HG02642 (cell line): ENCODE results near the gene SPATA31C2.
"Not testable (repeated sequence)": the region's sequence is repeated elsewhere in the genome, so short reads cannot be mapped to it uniquely, and the experiment has no call there.

Experiments used
- ATAC-seq: cut with Tn5 transposase; IDR thresholded peaks from one replicate; pipeline ENCODE4 v1.9.1; 2021; ENCODE audit warnings: mild to moderate bottlenecking; ENCODE audit not compliant: unreplicated experiment, poor library complexity

SPATA31C2 gene

DNA sequence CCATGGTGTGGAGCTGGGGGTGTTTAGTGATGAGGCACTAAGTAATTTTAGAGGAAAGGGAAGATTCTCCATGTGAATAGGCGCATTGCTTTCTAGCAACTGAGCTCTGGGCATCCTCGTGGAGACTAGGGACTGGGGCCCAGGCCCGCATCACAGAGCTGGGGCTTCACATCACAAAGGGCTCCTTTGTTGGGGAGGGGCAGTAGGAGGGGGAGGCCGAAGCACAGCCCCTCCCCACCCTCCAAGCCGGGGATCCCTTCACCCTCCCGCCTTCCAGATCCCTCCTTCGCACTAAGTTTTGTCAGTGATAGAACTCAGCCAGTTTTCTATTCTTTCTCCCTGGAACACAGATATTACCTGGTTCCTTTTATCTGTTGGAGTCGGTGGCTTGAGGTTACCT is at the start of gene SPATA31C2:
TSS of gene SPATA31C2 (minus strand) at position 101 of the 400 bp plus-strand sequence. CDS start at position 72, 29 bp downstream.
- not testable (repeated sequence) for ATAC-seq

DNA sequence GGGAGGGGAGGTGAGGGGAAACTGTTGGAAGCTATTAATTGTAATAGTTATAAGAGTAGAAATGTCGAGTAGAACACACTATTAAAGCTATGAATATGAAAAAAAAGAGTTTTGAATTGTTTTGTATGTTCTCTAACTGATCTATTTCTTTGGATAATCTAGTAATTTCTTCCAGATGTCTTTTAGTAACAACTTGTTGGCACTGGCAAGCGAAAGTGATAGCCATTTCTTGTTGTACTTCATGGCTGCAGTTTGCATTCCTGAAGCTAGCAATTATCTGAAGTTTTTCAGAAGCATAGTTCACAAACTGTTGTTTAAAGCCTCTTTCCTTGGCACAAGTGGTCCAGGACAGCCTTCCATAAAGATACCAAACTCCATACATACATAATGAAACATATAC is 49.4 kb upstream of the SPATA31C2 start:
- ATAC-seq, result no peak

DNA sequence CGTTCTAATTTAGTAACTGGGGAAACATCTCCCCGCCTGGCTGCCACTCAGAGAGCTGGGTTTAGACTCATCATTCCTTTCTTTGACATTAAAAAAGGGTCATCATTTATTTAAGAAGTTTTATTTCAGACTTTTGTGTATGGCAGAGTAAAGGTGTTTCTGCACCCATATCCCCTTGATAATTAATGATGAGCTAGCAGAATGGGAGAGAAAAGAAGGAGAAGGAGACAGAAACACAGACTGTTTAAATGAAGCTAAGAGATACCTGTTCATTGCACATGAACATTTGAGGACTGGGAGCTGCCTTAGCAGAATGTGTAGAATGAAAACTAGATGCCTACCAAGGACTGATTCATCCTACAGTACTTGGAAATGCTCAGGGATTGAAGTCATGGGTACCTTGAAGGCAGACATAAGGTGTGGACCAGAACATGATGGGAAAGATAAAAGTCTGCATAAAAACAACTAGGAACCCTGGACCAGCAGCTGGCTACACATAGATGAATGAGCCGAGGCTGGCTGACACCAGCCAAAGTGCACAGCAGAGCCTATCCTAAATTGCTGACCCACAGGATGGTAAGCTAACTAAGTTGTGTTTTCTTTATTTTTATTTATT is 48.3 kb upstream of the SPATA31C2 start:
- ATAC-seq, result no peak

DNA sequence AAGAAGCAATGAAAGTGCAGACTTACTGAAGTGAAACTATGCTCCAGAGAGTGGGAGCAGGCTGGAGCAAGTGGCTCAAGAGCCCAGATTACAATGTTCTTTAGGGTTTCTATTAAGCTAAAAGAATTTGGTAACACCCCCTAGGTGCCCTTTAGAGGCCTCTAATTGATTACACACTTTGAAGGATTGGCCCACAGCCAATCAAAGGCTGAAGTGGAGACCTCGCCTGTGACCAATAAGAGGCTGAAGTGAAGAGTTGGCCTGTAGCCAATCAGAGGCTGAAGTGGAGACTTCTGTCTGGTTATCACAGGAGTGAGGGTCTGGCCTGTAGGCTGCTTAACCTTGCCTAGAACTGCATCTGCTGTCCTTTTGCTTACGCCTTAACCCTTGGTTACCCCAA is 46.7 kb upstream of the SPATA31C2 start:
- no peak for ATAC-seq

DNA sequence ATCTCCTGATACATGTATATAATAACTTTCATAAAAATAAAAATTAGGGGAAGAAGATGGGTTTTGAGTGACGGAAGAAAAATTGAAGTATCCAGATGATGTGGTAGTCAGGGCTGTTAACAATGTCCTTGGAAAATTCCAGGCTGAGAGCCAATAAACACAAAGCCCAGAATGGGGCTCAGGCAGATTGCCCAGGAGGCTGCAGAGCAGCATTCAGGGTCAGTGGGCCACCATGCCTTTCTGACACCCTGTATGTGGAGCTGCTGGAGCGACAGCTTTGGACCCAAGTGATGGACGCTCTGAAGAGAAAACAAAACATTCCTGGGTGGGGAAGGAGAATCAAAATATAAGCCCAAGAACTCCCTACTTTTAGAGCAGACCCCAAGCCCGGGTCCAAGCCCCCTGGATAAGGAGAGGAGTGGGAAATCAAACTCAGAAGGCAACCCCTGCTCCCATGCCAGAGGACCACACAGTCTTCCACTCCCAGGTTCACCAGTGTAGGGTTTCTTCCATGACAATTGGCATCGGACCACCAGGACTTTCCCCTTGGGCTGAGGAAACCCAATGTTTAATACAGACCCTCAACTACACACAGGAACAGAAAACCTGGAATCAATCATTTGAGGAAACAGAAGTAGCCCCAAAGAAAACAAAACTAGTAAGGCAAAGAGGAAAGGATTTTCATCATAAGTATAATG is 45.7 kb upstream of the SPATA31C2 start:
- ATAC-seq, result no peak

DNA sequence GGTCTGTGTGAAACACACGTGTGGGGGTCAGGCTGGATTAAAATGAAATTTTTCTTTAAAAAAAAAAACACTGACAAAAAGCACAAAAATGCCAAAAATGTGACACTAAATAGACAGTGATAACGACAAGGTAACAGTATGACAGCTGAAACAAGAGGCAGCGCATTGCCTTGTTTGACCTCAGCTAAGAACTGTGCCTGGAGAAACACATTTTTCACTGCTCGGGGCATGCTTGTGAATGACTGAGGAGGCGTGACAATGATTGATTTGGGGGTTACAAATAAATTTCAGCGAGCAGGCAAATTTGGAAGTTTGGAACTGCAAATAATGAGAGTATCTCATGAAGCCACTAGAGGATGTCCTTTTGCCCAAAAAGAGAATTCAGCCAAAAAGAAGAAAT is 44.2 kb upstream of the SPATA31C2 start:
- ATAC-seq, result no peak

DNA sequence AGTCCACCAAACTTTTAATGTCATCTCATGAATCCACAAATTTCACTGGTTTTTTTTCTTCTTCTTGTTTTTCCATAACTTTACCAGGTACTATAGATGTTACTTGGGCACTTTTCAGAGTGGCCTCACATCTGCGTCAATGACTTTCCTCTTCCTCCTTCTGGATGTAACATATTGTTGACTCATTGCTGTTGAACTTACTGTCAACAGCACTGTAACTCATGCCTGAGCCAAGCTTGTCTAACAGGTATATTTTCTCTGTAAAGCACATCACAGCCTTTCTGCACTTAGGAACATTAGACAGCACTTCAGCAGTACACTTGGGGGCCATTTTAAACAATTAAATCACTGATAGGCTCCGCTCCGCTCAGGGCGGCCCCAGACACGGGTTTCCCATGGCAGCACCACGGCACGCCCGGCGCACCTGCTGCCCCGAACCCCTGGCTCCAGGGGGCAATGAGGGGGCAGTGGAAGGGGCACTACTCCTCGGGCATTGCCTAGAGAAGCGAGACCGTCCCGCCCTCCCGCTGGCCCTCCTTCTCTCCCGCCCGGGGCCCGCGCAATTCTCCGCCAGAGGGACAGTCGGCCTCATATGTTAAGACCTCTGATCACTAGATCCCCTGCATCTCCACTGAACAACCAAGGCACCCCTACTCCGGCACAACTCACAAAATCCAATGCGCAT is 41.9 kb upstream of the SPATA31C2 start:
- ATAC-seq, result no peak

DNA sequence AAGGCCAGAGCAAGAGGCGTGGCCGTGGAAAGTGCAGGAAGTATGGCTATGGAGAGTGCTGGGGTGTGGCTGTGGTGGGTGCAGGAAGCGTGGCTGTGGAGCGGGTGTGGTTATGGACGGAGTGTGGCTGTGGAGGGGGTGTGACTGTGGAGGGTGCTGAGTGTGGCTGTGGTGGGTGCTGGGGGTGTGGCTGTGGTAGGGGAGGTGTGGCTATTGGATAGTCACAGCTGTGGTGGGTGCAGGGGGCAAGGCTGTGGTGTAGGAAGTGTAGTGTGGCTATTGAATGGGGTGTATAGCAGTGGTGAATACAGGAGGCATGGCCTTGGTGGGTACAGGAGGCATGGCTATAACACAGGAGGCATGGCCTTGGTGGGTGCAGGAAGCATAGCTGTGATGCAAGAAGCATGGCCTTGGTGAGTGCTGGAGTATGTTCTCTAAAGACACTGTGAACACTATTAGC is 40.8 kb upstream of the SPATA31C2 start:
- ATAC-seq, result no peak

DNA sequence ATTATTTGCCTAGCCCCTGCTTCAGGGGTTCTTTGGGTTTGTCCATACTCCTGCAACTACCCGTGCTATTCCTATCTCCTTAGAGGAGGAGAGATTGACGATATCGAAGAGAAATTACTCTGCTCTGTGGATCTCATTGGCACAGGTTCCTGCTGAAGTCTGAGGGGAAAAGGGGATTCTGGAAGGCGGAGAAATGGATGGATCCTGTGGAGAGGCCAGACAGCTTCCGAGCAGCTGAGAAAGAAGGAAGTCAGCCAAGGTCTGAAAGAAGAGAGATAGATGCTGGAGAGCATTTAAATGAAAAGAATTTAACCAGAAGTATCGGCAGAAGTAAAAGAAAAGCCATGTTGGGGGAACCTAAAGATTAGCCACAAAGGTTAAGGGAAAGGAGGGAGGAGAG is 40.4 kb upstream of the SPATA31C2 start:
- no peak for ATAC-seq

DNA sequence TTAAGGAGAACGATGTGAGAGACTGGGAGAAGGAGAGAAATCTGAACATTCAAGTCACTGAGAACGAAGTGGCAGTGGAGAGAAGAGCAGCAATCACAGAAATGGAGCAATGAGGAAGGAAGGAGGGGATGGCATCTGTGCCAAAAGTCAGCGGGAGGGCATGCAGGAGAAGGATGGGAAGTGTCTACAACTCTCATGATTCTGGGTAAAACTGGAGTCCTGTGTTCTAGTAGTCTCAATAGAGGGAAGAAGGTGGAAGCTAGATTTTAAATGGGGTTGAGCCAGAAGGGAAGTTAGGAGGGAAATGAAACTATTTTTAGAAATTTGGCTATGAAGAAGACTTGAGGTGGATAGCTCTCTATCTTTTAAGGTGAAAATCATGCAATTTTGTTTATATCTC is 39.1 kb upstream of the SPATA31C2 start:
- no peak for ATAC-seq

DNA sequence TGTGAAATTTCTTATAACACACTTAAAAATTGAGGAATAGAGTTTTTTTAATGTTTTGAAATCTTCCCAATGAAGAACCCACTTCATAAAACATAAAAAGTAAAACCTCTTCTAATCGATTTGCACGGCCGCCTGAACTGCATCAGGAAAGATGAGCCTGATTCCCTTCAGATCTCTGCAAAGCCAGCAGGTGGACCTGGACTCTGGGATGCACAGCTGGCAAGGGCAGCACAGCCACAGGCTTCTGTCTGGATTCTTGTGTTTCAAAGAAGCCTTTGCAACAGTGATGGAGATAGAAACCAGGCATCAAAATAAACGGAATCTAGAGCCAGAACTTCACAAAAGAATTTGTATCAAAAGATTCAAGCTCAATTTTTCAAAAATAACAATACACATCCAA is 36.0 kb upstream of the SPATA31C2 start:
- ATAC-seq, result no peak

DNA sequence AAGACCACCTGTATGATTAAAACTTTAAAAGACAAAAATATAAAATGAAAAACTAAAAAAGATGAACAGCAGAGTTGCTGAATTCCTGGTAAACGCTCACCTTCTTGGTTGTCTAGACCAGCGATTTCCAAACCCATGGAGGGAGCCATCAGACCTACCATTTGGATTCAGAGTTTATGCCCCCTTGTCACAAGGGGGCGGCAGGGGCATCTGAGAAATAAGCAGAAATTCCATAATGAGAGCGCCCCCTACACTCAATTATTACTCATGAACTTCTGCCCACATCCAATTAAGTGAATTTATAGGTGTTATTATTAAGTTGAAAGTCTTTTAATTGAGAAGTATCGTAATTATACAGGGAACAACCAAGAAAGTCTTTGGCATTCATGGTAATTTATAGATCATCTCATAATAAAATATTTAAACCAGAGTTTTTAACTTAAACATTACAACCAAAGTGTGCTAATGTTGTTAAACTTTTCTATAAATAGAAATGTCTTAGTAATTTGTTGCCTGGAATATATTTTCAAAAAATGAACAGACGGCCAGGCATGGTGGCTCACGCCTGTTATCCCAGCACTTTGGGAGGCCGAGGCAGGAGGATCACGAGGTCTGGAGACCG is 35.2 kb upstream of the SPATA31C2 start:
- ATAC-seq, result no peak

DNA sequence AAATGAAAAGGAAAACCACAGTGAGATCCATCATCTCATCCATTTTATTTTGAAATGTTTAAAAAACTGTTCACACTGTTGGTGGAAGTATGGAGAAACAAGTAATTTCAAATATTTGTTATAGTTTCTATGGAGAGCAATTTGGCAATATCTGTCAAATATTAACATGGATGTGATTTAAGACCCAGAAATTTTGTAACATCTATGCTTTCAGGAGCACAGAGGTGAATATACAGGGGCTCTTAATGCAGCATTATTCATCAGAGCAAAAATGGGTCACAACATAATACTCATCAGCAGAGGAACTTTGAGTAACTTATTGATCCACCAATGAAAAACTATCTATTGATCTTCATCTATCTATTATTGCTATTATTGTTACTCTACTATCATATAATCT is 31.4 kb upstream of the SPATA31C2 start:
- no peak for ATAC-seq

DNA sequence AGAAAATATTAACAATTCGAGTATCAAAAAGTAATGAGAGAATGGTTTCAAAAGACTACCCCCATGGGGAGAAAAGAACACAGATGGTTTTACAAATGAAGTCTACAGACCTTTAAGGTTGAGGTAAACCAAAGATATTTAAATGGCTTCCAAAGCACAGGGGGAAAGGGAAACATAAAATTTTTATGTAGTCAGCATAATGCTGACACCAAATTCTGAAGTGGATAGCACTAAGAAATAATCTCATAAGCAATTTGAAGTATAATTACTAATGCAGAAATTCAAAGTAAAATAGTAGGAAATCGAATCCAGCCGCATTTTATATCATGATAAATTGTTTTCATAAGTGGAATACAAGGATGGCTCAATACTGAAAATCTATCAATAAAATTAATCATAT is 30.3 kb upstream of the SPATA31C2 start:
- ATAC-seq, result no peak

DNA sequence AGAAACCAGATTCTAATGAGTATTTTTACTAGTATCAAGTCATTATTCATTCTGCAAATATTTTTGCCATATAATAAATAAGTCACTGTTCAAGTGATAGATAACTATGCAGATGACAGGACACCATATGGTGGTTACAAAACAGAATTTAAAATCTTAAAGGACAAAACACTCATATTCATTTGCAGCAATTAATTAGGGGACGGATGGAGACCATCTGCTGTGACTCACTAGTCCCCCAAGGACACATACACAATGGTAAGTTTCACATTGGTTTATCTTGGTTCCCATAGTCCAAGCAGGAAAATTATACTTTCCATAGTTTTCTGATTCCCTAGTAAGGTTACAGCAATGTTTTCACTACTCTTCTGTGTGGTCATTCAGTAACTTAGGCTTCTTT is 28.4 kb upstream of the SPATA31C2 start:
- ATAC-seq, result no peak

DNA sequence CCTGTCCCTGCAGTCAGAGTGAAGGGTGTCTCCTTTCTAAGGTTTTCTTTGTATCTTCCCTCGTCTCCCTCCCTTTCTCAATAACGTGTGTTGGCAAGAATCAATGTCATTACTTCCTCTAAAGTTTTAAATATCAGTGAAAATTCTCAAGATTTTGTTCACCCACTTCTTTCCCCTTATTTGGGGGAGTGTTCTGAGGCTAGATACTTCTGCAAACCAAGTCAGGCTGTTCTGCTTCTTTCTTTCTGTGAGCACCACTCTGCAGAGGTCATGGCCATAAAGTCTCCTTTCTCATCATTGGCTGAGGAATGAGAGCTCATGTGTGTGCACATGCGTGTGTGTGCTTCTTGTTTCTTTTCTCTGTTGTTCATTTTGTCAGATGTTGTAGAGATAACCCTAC is 26.6 kb upstream of the SPATA31C2 start:
- no peak for ATAC-seq

DNA sequence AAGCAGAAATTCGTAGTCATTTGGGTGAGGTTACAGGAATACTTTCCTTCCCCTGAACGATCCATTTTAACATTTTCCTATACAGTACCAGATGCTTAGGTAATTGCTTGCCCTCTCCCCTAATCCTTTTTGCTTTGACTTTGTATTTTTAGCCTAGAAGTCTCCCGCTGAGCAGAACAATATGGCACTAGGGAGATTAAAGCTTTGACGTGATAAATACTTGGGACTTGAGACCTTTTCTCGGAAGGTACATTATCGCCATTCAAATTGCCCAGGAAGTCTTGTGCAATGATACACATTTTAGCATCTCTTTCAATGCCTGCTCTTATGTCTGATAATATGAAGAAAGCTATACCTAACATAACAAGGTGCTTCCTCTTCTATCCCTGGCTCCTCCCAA is 22.9 kb upstream of the SPATA31C2 start:
- ATAC-seq, result no peak

DNA sequence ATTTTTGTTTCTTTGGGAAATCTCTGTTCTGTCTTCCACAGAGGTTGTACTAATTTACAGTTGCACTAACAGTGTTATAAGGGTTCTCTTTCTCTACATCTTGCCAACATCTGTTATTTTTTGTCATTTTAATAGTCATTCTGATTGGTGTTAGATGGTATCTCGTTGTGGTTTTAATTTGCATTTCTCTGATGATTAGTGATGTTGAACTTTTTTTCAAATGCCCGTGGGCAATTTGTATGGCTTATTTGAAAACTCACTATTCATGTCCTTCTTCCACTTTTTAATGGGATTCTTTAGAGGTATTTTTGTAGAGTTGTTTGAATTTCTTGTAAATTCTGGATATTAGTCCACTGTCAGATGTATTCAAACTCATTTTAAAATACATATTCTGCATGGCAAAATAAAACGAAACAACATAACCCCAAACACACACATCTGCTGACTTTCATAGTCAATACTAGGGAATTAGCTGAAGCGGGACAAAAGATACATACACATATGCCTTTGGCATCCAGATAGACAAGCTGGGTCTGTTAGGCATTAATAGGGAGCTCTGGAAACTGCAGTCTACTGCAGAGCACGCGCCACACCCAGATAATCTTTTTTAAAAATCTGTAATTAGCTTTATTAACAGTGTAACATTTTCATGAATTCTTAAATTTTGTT is 5.8 kb upstream of the SPATA31C2 start:
- ATAC-seq, result no peak

DNA sequence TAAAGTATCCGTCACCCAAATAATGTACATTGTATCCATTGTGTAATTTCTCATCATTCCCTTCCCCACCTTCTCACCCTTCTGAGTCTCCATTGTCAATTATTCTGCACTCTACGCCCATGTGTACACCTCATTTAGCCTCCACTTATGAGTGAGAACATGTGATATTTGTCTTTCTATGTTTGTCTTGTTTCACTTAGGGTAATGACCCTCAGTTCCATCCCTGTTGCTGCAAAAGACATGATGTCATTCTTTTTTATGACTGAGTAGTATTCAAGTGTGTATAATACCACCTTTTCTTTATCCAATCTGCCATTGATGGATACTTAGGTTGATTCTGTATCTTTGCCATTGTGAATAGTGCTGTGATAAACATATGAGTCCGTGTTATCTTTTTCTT is 4.9 kb upstream of the SPATA31C2 start:
- no peak for ATAC-seq

DNA sequence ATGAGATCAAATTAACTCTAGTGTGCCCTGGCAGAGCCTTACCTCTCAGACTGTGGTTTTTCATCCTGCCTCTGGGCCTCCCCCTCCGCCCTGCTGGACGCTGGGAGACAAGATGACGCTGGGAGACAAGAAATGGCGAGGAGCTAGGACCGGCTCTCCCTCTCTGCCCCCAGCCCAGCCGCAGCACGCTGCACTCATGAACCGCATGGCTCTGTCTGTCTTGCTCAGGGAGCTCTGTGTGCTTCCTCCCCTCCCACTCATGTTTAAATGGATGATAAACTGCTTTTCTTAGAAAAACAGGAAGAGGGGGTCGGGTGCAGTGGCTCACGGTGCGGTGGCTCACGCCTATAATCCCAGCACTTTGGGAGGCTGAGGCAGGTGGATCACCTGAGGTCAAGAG is 4.7 kb downstream of the SPATA31C2 start:
- not testable (repeated sequence) for ATAC-seq

DNA sequence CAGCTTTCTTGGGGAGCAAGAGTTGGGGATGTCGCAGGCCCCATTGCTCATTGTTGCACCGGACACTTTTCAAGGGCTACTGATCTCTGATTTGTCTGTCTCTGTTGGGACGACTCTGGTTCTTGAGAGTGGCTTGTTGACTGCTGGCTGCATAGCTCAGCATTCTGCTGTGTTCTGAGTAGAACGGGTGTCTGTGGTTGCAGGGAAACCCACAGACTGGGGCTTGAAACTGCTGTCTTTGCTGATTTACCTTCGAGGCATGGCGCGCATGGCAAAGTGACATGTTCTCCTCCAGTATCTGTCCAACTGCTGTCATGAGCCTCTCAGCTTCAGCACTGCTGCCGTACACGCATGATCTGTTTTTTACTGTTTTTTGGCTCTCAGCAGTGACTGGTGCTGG is 8.7 kb downstream of the SPATA31C2 start:
- not testable (repeated sequence) for ATAC-seq
